ENCODE data around the gene EEFSEC. TPM values are rescaled to one million over a fixed set of nuclear protein-coding genes. Genes with fewer than 3 reads are reported as not detected.

Gene EEFSEC
- total and polyA plus RNA-seq, 10 donors = 8.5 to 19.2 (median 14.2) TPM

DNA sequence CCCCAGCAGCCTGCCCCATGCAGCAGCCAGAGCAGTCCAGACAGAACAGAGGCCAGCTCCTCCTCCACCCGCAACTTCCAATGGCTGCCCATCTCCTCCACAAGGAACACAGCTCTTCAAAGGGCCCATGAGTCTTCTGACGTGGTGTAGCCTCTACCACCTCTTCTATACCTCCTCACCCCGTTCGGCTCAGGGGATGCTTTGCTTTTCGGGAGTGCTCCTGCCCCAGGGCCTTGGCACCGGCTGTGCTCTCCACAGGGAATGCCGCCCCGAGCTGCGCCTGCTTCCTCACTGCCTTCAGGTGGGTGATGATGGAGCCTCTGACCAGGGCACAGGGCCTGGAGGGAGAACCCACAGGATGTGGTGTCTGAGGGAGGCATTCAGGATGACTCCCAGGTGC is 298.8 kb downstream of the EEFSEC start:
- Histone ChIP-seq H3K4me3 (no peak overlapping the region), H3K9me3 (no peaks in the 10 kb centered on the region), H3K27me3 (replicated peaks in 1 of 7) (peaks cover 0 to 54% (median 4%) of the 10 kb centered on the region in 7 donors), H3K4me1 (peaks cover 0 to 10% (median 3%) of the 10 kb centered on the region in 6 donors), H3K27ac (no peak overlapping the region), H3K36me3 (no peaks in the 10 kb centered on the region)
- 84 to 94% (median 89%) methylated on average over 9 of the region's 9 CpGs for WGBS, 5 donors
- intact Hi-C loops (cut with DNase I; ENCODE audit: low total_unique reads) = no loop called here
- TF ChIP-seq POLR2AphosphoS5 (IDR thresholded peaks at IDR 0.05) = no peak
- TF ChIP-seq POLR2A (IDR thresholded peaks at IDR 0.05) = no peak
- TF ChIP-seq, protein P1, sequence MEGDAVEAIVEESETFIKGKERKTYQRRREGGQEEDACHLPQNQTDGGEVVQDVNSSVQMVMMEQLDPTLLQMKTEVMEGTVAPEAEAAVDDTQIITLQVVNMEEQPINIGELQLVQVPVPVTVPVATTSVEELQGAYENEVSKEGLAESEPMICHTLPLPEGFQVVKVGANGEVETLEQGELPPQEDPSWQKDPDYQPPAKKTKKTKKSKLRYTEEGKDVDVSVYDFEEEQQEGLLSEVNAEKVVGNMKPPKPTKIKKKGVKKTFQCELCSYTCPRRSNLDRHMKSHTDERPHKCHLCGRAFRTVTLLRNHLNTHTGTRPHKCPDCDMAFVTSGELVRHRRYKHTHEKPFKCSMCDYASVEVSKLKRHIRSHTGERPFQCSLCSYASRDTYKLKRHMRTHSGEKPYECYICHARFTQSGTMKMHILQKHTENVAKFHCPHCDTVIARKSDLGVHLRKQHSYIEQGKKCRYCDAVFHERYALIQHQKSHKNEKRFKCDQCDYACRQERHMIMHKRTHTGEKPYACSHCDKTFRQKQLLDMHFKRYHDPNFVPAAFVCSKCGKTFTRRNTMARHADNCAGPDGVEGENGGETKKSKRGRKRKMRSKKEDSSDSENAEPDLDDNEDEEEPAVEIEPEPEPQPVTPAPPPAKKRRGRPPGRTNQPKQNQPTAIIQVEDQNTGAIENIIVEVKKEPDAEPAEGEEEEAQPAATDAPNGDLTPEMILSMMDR (IDR thresholded peaks at IDR 0.05 in 8 of 11, conservative IDR thresholded peaks at IDR 0.05 in 3 of 11) = no peak
- DNase-seq = no peak

DNA sequence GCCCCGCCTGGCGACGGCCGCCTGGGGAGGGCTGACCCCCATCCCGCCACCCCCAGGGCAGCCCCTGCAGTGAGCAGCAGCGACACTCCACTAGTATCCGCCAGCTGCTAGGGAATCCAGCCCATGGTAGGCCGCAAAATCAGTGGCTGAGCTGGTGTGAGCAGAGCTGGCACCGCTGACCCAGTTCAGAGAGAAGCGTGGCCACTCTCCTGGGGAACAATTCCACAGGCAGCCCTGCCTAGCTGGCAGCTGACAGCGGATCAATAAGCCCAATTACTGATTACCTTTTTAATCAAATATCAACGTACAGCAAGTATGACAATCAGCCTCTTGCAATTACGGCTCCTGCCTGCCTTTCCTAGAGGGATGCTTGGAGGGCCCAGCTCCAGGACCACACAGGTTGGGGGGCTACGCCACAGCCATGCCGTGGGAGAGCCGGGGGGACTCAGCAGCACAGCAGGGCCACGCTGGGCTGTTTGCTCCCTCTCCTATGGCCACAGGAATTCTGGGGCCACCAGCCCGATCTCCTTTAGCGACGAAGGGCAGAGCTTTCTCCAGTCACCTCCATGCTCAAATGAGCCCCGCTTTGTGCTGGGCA is 299.5 kb downstream of the EEFSEC start:
- H3K4me1 ChIP-seq = peaks cover 0 to 10% (median 3%) of the 10 kb centered on the region in 6 donors
- no peaks in the 10 kb centered on the region for H3K9me3 ChIP-seq
- intact Hi-C loops (cut with DNase I; ENCODE audit: low total_unique reads) = no loop called here
- TF ChIP-seq POLR2A (IDR thresholded peaks at IDR 0.05) (no peak), POLR2AphosphoS5 (IDR thresholded peaks at IDR 0.05) (no peak)
- TF ChIP-seq, protein P1 (IDR thresholded peaks at IDR 0.05 in 8 of 11, conservative IDR thresholded peaks at IDR 0.05 in 3 of 11) = no peak
- H3K4me3 ChIP-seq = no peak overlapping the region
- WGBS, 5 donors = 81 to 100% (median 90%) methylated on average over 1 to 21 of the region's 21 CpGs
- no peaks in the 10 kb centered on the region for H3K36me3 ChIP-seq
- no peak overlapping the region for H3K27ac ChIP-seq
- peaks cover 0 to 58% (median 4%) of the 10 kb centered on the region in 7 donors for H3K27me3 ChIP-seq (replicated peaks in 1 of 7)
- no peak for DNase-seq

DNA sequence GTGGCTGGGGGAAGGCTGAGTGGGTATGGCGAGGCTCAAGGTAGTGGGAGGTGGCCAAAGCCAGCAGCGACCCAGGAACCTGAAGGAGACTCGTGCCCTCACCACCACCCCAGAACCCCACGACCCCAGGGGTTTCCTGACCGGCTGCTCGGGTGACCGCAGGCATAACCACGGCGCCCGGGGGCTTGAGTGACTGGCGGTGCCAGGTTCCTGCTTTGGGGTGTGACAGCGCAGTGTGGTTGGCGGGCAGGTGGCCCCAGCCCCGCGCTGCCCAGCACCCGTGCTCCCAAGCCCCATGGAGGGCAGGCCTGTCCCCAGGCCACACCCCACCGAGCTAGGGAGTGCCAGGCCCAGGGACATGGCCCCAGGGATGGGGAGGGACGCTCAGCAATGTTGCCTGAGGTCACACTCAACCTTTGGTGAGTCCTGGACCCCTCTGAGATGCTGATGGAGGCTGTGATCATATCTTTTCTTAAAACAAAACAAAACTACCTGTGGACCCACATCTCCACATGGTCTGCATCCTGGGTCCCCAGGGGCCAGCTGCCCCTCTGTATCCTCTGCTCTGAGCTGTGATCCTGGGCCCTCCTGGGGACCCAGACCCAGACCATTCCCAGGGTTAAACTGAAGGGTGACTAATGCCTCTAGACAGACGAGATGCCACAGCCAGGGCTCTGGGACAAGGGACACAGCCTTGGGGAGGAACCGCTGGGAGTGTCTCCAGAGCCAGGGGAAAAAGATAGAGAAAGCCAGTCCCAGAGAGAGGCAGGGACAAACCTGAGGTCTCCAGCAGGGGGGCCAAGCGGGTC is 300.4 kb downstream of the EEFSEC start:
- Histone ChIP-seq H3K27ac (no peak overlapping the region), H3K9me3 (no peaks in the 10 kb centered on the region), H3K27me3 (replicated peaks in 1 of 7) (peaks cover 0 to 58% (median 4%) of the 10 kb centered on the region in 7 donors), H3K4me1 (peaks cover 0 to 6% (median under 1%) of the 10 kb centered on the region in 6 donors), H3K4me3 (no peak overlapping the region), H3K36me3 (no peaks in the 10 kb centered on the region)
- no peak for DNase-seq
- intact Hi-C loops (cut with DNase I; ENCODE audit: low total_unique reads) = no loop called here
- TF ChIP-seq POLR2AphosphoS5 (IDR thresholded peaks at IDR 0.05) = no peak
- TF ChIP-seq, protein P1 (IDR thresholded peaks at IDR 0.05 in 8 of 11, conservative IDR thresholded peaks at IDR 0.05 in 3 of 11) = no peak
- TF ChIP-seq POLR2A (IDR thresholded peaks at IDR 0.05) = no peak
- 39 to 51% (median 47%) methylated on average over 4 to 21 of the region's 21 CpGs for WGBS, 5 donors

DNA sequence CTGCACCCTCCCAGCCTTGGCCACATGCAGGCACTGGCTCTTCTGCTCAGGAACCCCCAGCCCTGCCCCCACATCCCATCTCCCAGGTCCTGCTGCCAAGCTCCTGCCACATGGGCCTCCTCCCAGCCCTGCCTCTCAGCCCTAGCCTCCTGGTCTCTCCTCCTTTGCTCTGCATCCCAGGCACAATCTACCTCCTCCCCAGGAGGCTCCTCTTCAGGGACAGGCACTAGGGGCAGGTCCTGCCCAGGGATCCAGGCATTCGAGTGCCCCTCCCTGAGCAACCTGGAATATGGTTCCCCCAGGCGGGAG is 301.0 kb downstream of the EEFSEC start:
- Histone ChIP-seq H3K4me3 (no peak overlapping the region), H3K27me3 (replicated peaks in 1 of 7) (peaks cover 0 to 58% (median 4%) of the 10 kb centered on the region in 7 donors), H3K9me3 (no peaks in the 10 kb centered on the region), H3K27ac (no peak overlapping the region), H3K36me3 (no peaks in the 10 kb centered on the region), H3K4me1 (peaks cover 0 to 5% (median 0%) of the 10 kb centered on the region in 6 donors)
- no peak for DNase-seq
- TF ChIP-seq POLR2A (IDR thresholded peaks at IDR 0.05) = no peak
- TF ChIP-seq, protein P1 (IDR thresholded peaks at IDR 0.05 in 8 of 11, conservative IDR thresholded peaks at IDR 0.05 in 3 of 11) = no peak
- no peak for TF ChIP-seq POLR2AphosphoS5 (IDR thresholded peaks at IDR 0.05)
- 69 to 100% (median 93%) methylated on average over 2 of the region's 2 CpGs for WGBS, 5 donors
- intact Hi-C loops (cut with DNase I; ENCODE audit: low total_unique reads) = no loop called here
